ENCODE measurements around the gene RHCE.
A peak's percentile ranks its signal among the peaks of the same experiment; 100 is the strongest.
"Not testable (repeated sequence)": the region's sequence is repeated elsewhere in the genome, so short reads cannot be mapped to it uniquely, and the experiment has no call there.

The RHCE gene

DNA sequence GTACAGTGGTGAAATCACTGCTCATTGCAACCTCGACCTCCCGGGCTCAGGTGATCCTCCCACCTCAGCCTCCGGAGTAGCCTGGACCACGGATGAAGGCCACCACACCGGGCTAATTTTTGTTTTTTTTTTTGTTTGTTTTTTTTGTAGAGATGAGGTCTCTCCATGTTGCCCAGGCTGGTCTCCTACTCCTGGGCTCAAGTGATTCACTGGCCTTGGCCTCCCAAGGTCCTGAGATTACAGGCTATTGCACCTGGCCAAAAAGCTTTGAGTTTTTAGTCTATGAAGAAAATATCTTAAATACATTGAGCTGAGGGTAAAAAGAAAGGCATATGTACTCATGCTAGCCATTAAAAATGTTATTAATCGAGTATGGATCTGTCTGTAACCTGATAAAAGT, 78.9 kb downstream of the RHCE start:
- no peak for DNase-seq (ENCODE audit: low read depth)

DNA sequence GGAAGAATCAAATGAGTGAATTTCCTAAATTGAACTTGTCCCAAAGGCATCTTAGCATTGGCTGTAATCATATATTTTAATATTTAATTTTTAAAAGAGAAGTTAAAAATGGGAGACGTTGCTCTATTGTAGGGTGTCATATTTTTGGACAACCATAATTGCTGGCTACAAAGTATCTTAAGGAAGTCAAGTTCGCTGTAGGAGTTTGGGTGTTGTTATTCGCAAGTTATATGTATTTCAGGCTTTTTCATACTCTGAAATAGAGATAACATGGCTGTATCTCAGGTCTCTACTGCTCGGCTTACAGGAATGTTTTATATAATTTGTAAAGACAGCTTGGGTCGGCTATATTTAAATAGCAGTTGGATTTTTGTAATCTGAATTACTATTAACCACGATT, 81.6 kb downstream of the RHCE start:
- no peak for DNase-seq (ENCODE audit: low read depth)

DNA sequence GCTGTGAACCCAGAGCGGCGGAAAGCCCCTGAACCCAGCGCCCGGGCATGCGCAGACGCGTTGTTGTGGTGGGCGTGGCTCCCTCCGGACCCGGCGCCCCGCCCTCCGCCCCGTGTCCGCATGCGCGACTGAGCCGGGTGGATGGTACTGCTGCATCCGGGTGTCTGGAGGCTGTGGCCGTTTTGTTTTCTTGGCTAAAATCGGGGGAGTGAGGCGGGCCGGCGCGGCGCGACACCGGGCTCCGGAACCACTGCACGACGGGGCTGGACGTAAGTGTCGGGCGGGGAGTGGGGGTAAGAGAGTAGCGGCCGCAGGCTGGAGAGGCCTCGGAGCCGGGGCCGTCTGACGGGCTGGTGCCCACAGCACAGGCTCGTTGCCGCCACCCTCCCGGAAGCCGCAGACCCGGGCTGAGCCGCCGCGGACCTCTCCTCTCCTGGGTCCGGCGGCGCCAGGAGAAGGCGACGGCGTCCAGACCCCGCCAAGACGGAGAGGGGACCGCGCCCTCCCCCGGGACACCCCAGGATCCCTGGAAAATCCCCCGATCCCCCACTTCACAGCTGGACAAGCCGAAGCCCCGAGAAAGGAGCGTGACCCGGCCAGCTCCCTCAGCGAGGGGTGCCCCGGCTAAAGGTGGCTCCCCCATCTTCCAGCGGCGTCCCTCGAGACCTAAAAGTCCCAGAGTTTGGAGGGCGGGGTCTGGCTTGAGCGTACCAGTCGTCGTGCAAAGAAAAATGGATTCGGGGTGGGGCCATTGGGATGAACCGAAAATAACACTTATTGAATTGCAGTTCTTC, 82.2 kb downstream of the RHCE start, which contains the start of gene TMEM50A:
Gene TMEM50A (plus strand): TSS at position 147 of the 794 bp plus-strand sequence. CDS start 2,153 bp downstream, outside the sequence.
- DNase-seq (ENCODE audit: low read depth) = peak; percentile 84

DNA sequence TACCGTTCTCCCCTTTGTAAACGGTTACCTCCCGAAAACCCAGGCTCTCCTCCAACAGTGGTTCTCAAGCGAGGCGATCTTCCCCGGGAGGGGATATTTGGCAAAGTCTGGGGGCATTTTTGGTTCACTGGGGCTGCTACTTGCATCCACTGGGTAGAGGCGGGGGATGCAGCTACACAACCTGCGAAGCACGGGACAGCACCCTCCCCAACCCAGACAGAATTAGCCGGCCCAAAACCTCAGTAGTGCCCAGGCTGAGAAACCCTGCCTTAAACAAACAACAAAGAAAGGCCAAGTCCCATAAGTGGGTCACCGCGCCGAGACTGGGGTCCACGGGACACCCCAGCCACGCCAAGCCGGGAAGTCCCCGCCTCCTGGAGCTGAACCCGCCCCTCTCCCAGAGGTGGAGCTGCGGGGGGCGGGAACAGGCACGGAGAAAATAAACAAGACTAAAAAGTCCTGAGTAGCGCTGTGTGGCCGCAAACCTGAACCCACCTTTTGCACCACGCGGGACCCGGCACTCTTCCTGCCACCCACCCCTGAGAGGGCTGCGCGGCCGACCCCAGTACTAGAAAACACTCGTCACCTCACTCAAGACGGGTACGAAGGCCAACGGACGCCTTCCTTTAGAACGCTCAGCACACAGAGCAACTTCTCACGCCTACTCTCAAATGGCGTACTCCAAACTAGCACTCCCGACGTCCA, 83.0 kb downstream of the RHCE start:
- DNase-seq (ENCODE audit: low read depth) = peak; percentile 13

DNA sequence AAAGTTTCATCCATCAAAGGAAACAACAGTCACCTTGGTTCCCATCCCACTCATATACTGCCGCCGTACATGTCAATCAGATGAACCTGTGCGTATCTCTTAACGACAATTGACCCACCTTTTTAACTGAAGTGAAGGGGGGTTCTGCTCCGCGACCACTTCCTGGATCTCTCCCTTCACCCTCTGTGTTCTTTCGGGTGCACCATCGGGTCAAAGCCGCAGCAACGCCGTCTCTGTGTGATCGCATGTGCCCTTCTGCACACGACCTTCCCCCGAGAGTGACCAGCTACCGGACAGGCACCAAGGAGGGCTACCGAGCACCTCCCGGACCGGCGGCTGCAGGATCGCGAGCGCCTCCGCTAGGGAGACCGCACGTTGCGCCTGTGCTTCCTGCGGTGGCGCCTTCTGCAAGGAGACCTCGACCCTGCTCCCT, 83.7 kb downstream of the RHCE start:
- not testable (repeated sequence) for DNase-seq (ENCODE audit: low read depth)

DNA sequence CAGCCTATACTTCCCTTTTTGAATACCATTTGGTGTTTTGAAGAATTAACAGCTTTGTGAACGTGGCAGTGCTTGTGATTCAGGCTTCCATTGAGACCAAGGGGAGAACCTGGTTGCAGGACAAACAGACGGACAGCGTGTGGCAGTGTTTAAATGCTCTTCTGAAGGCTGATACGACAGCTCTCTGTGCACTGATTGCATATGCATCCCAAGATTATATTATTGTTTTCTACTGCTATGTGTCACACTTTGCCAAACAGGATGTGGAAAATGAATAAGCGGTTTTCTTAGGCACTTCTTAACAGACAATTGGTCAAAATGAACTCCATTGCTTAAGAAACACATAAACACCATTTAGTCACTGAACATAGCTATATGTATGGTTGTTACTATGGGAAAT, 90.7 kb downstream of the RHCE start:
- not testable (repeated sequence) for DNase-seq (ENCODE audit: low read depth)

DNA sequence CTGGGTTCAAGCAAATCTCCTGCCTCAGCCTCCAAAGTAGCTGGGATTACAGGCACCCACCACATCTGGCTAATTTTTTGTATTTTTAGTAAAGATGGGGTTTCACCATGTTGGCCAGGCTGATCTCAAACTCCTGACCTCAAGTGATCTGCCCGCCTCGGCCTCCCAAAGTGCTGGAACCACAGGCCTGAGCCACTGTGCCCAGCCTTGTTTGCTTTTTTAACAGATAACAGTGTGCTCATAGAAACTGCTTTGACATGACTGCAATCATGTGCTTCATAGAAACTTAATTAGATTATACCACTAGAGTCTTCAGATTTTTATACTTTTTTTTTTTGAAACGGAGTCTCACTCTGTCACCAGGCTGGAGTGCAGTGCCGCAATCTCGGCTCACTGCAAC, 91.3 kb downstream of the RHCE start:
- not testable (repeated sequence) for DNase-seq (ENCODE audit: low read depth)

DNA sequence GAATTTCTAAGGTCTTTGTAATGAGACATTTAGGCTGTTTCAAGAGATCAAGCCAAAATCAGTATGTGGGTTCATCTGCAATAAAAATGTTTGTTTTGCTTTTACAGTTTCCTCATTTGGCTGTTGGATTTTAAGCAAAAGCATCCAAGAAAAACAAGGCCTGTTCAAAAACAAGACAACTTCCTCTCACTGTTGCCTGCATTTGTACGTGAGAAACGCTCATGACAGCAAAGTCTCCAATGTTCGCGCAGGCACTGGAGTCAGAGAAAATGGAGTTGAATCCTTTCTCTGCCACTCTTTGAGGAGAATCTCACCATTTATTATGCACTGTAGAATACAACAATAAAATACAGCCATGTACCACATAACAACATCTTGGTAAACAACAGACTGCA, 91.8 kb downstream of the RHCE start:
- DNase-seq (ENCODE audit: low read depth) = not testable (repeated sequence)

DNA sequence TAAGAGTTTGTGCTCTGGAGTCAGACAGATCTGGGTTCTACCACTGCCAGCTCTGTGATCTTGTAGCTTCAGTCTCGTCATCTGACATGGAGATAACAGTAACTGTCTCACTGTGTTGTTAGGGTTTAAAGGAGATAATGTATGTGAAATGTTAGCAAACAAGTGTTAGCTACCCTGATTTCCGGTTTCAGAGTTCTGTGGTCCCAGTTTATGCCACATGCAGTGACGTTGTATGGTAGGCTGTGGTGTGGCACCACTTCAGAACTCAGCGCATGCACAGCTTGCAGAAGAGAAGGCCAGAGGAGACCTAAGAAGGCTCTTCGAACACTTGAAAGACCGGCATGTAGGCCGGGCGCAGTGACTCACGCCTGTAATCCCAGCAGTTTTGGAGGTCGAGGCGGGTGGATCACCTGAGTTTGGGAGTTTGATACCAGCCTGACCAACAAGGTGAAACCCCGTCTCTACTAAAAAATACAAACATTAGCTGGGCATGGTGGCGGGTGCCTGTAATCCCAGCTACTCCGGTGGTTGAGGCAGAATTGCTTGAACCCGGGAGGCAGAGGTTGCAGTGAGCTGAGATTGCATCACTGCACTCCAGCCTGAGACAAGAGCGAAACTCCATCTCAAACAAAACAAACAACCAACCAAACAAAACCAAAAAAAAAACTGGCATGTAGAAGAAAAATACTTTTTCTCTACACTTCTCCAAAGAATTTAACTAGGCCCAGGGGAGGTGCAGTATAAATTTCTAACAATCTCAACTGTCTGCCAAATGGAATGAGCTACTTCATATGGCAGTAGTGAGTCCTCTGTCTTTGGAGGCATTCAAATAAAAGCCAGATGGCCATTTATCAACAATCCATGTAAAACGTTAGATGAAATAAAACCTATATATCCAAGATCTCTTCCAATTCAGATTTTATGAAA, 92.5 kb downstream of the RHCE start:
- DNase-seq (ENCODE audit: low read depth) = not testable (repeated sequence)

DNA sequence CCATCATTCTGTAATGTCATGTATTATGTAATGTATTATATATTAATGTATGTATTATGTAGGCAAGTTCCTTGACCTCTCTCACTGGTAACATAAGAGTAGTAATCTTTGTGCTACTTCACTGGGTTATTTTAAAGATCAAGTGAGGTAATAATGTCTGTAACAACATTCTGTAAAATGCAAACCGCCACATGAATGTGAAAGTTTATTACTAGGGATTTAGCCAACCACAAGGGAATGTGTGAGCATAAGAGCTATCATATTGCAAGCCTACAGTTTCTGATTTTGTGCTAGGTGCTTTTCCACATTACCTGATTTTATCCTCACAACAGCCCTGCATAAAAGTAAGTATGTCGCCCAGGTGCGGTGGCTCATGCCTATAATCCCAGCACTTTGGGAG, 96.2 kb downstream of the RHCE start:
- DNase-seq (ENCODE audit: low read depth) = not testable (repeated sequence)

DNA sequence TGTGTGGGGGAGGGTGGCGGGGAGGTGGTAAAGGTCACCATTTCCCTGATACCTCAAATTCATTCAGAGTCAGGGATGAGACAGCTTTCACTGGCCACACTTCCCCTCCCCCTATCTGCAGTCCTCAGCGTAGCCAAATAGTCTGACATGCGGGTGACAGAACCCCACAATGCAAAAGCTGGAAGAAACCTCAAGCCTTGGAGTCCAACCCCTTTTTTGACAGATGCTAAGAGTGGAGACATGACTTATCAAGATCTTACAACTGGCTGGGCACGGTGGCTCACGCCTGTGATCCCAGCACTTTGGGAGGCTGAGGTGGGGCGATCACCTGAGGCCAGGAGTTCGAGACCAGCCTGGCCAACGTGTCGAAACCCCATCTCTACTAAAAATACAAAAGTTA, 98.5 kb downstream of the RHCE start:
- not testable (repeated sequence) for DNase-seq (ENCODE audit: low read depth)

DNA sequence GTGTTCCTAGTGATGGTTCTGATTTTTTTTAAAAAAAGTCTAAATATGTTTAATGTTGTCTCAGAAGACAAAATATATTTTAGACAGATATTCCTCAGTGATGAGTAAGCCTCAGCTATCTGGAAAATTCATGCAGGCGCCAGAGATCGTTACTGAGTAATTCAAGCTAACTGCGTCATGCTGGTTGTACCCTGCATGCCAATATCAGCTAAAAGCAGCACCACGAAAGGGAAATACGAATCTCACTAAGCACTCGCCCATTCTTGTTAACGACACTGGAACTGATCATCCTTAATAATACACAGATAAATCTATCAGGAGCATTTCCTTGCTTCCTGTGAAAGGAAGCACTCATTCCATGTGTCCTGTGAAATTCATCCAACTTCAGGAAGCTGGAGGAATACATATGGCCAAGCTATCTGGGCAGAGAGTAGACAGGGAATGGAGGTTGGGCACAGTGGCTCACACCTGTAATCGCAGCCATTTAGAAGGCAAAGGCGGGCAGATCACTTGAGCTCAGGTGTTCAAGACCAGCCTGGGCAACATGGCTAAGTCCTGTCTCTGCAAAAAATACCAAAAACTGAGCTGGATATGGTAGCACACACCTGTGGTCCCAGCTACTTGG, 100.2 kb downstream of the RHCE start:
- DNase-seq (ENCODE audit: low read depth) = not testable (repeated sequence)

DNA sequence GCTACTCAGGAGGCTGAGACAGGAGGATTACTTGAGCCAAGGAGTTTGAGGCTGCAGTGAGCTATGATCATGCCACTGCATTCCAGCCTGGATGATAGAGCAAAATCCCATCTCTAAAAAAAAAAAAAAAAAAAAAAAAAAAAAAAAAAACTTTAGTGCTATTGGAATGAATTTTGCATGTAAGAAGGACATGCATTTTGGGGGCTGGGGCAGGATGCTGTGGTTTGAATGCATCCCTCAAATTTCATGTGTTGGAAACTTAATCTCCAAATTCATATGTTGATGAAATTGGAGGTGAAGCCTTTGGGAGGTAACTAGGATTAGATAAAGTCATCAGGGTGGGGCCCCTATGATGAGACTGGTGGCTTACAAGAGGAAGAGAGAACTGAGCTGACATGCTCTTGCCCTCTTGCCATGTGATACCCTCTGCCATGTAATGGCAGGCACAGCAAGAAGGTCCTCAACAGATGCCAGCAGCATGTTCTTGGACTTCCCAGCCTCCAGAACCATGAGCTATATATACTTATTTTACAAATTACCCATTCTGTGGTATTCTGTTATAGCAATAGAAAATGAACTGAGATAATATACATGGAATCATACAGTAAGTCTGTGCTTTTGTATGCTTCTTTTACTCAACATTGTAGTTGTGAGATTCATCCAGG, 107.7 kb downstream of the RHCE start:
- not testable (repeated sequence) for DNase-seq (ENCODE audit: low read depth)

Data from activated T-helper 9 cell treated with anti-CD3 and anti-CD28 coated beads, Interleukin-2, amount 50 U/mL, for 16 hours (primary cell).